ENCODE results near the gene INAFM1.

INAFM1 gene

DNA sequence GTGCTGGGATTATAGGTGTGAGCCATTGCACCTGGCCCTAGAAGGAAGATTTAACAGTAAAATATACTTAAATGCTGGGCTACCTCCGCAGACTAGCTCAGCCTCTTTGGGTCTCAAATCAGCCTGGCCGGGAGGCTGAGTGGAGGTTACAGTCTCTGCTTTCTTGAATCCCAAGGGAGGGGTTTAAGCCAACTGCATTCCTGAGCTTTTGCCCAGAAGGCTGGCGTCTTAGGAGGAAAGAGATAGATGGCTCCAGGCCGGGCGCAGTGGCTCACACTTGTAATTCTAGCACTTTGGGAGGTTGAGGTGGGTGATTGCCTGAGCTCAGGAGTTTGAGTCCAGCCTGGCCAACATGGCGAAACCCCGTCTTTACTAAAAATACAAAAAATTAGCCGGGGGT, 34.4 kb downstream of the INAFM1 start (continued):
- TF ChIP-seq TRIM28 (IDR thresholded peaks at IDR 0.05; ENCODE audit: borderline replicate concordance, low read length): no peak
- TF ChIP-seq GLI4 (tag by site-specific recombination; IDR thresholded peaks at IDR 0.05): no peak
- no peak for TF ChIP-seq GLIS1 (tag by site-specific recombination; IDR thresholded peaks at IDR 0.05)
- TF ChIP-seq PRDM1 (tag by site-specific recombination; IDR thresholded peaks at IDR 0.05): no peak
- TF ChIP-seq KLF8 (tag by site-specific recombination; IDR thresholded peaks at IDR 0.05): no peak
- TF ChIP-seq GLI2 (tag by site-specific recombination; IDR thresholded peaks at IDR 0.05; ENCODE audit: borderline replicate concordance, low read depth): no peak
- TF ChIP-seq ZNF701 (tag by site-specific recombination; IDR thresholded peaks at IDR 0.05): no peak
- TF ChIP-seq, protein P1, sequence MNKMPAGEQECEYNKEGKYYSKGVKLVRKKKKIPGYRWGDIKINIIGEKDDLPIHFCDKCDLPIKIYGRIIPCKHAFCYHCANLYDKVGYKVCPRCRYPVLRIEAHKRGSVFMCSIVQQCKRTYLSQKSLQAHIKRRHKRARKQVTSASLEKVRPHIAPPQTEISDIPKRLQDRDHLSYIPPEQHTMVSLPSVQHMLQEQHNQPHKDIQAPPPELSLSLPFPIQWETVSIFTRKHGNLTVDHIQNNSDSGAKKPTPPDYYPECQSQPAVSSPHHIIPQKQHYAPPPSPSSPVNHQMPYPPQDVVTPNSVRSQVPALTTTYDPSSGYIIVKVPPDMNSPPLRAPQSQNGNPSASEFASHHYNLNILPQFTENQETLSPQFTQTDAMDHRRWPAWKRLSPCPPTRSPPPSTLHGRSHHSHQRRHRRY (tag by site-specific recombination; IDR thresholded peaks at IDR 0.05): no peak
- TF ChIP-seq ZSCAN16 (tag by site-specific recombination; IDR thresholded peaks at IDR 0.05): no peak
- TF ChIP-seq, protein P2, sequence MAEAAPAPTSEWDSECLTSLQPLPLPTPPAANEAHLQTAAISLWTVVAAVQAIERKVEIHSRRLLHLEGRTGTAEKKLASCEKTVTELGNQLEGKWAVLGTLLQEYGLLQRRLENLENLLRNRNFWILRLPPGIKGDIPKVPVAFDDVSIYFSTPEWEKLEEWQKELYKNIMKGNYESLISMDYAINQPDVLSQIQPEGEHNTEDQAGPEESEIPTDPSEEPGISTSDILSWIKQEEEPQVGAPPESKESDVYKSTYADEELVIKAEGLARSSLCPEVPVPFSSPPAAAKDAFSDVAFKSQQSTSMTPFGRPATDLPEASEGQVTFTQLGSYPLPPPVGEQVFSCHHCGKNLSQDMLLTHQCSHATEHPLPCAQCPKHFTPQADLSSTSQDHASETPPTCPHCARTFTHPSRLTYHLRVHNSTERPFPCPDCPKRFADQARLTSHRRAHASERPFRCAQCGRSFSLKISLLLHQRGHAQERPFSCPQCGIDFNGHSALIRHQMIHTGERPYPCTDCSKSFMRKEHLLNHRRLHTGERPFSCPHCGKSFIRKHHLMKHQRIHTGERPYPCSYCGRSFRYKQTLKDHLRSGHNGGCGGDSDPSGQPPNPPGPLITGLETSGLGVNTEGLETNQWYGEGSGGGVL (tag by site-specific recombination; IDR thresholded peaks at IDR 0.05): no peak
- TF ChIP-seq TCF7L2 (IDR thresholded peaks at IDR 0.05; ENCODE audit: borderline replicate concordance, low read depth, low read length): no peak
- TF ChIP-seq RBAK (tag by site-specific recombination; IDR thresholded peaks at IDR 0.05): no peak
- TF ChIP-seq, protein P3, sequence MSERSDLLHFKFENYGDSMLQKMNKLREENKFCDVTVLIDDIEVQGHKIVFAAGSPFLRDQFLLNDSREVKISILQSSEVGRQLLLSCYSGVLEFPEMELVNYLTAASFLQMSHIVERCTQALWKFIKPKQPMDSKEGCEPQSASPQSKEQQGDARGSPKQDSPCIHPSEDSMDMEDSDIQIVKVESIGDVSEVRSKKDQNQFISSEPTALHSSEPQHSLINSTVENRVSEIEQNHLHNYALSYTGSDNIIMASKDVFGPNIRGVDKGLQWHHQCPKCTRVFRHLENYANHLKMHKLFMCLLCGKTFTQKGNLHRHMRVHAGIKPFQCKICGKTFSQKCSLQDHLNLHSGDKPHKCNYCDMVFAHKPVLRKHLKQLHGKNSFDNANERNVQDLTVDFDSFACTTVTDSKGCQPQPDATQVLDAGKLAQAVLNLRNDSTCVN (tag by site-specific recombination; optimal IDR thresholded peaks at IDR 0.05): no peak

DNA sequence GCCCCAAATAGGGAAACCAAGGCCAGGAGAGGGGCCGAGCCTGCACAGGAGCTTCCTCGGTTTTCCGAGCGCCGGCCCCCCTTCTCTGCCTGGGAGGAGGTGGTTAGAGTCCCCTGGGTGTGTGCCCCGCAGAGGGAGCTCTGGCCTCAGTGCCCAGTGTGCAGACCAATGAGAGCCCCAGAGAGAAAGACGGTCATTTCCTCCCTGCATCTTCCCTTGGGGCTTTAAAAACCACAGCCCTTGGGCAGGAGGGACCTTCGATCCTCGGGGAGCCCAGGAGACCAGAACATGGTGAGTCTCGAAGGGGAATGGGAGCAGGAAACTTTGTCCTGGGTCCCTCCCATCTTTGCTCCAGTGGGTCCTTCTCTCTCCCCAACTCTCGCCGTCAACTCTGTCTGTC, 34.9 kb downstream of the INAFM1 start, which contains the start of gene C5AR1:
Gene C5AR1, plus strand, starts transcription at position 254 of the 400 bp plus-strand sequence. Its CDS starts 35 bp downstream, at position 289.
- ChIA-PET POLR2A (no interaction called here), CTCF (interaction anchor here (0.8 to 1.7 kb wide), 3 partner anchors 16 to 82 kb away, joined by 3 to 5 read pairs (median 4); no protein-coding TSS in a partner anchor)
- 0 out of 2 replicates have a peak, but pooled peaks cover 3% of the 10 kb centered on the region for H3K4me1 ChIP-seq (ENCODE audit: control insufficient read depth, insufficient read depth, low read length)
- H3K36me3 ChIP-seq (ENCODE audit: control insufficient read depth in 2 of 2, insufficient read depth in 1 of 2, low read length in 2 of 2): no peaks in the 10 kb centered on the region
- no peaks in the 10 kb centered on the region for H3K9me3 ChIP-seq (ENCODE audit: control insufficient read depth, insufficient read depth, low read depth, low read length)
- H3K4me3 ChIP-seq (ENCODE audit: low read depth, low read length): no peak within 1 kb of the TSS
- no peak within 1 kb of the TSS for H3K27ac ChIP-seq (ENCODE audit: extremely low read depth, low read depth, low read length)
- TF ChIP-seq ZNF350 (tag by site-specific recombination; IDR thresholded peaks at IDR 0.05): no peak
- TF ChIP-seq, protein P4, sequence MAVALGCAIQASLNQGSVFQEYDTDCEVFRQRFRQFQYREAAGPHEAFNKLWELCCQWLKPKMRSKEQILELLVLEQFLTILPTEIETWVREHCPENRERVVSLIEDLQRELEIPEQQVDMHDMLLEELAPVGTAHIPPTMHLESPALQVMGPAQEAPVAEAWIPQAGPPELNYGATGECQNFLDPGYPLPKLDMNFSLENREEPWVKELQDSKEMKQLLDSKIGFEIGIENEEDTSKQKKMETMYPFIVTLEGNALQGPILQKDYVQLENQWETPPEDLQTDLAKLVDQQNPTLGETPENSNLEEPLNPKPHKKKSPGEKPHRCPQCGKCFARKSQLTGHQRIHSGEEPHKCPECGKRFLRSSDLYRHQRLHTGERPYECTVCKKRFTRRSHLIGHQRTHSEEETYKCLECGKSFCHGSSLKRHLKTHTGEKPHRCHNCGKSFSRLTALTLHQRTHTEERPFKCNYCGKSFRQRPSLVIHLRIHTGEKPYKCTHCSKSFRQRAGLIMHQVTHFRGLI (tag by site-specific recombination; IDR thresholded peaks at IDR 0.05): no peak
- TF ChIP-seq, protein P1 (tag by site-specific recombination; IDR thresholded peaks at IDR 0.05): no peak
- no peak for TF ChIP-seq ZNF433 (tag by site-specific recombination; IDR thresholded peaks at IDR 0.05; ENCODE audit: low read depth)
- no peak for TF ChIP-seq GFI1B (tag by site-specific recombination; IDR thresholded peaks at IDR 0.05)
- TF ChIP-seq ZNF624 (tag by site-specific recombination; IDR thresholded peaks at IDR 0.05): no peak
- TF ChIP-seq OVOL3 (tag by site-specific recombination; IDR thresholded peaks at IDR 0.05): no peak
- no peak for TF ChIP-seq ZNF174 (tag by site-specific recombination; IDR thresholded peaks at IDR 0.05)
- no peak for TF ChIP-seq ZNF561 (tag by site-specific recombination; IDR thresholded peaks at IDR 0.05; ENCODE audit: borderline replicate concordance)
- TF ChIP-seq, protein P5, sequence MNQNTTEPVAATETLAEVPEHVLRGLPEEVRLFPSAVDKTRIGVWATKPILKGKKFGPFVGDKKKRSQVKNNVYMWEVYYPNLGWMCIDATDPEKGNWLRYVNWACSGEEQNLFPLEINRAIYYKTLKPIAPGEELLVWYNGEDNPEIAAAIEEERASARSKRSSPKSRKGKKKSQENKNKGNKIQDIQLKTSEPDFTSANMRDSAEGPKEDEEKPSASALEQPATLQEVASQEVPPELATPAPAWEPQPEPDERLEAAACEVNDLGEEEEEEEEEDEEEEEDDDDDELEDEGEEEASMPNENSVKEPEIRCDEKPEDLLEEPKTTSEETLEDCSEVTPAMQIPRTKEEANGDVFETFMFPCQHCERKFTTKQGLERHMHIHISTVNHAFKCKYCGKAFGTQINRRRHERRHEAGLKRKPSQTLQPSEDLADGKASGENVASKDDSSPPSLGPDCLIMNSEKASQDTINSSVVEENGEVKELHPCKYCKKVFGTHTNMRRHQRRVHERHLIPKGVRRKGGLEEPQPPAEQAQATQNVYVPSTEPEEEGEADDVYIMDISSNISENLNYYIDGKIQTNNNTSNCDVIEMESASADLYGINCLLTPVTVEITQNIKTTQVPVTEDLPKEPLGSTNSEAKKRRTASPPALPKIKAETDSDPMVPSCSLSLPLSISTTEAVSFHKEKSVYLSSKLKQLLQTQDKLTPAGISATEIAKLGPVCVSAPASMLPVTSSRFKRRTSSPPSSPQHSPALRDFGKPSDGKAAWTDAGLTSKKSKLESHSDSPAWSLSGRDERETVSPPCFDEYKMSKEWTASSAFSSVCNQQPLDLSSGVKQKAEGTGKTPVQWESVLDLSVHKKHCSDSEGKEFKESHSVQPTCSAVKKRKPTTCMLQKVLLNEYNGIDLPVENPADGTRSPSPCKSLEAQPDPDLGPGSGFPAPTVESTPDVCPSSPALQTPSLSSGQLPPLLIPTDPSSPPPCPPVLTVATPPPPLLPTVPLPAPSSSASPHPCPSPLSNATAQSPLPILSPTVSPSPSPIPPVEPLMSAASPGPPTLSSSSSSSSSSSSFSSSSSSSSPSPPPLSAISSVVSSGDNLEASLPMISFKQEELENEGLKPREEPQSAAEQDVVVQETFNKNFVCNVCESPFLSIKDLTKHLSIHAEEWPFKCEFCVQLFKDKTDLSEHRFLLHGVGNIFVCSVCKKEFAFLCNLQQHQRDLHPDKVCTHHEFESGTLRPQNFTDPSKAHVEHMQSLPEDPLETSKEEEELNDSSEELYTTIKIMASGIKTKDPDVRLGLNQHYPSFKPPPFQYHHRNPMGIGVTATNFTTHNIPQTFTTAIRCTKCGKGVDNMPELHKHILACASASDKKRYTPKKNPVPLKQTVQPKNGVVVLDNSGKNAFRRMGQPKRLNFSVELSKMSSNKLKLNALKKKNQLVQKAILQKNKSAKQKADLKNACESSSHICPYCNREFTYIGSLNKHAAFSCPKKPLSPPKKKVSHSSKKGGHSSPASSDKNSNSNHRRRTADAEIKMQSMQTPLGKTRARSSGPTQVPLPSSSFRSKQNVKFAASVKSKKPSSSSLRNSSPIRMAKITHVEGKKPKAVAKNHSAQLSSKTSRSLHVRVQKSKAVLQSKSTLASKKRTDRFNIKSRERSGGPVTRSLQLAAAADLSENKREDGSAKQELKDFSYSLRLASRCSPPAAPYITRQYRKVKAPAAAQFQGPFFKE (tag by site-specific recombination; IDR thresholded peaks at IDR 0.05; ENCODE audit: borderline replicate concordance): no peak
- TF ChIP-seq ZNF24 (tag by site-specific recombination; IDR thresholded peaks at IDR 0.05): no peak
- no peak for TF ChIP-seq SETDB1 (IDR thresholded peaks at IDR 0.05; ENCODE audit: insufficient read length, low read length)
- no peak for TF ChIP-seq ZIC2 (tag by site-specific recombination; IDR thresholded peaks at IDR 0.05)
- TF ChIP-seq ZNF596 (tag by site-specific recombination; IDR thresholded peaks at IDR 0.05): no peak
